Breast epithelium (tissue), 3 donors: ENCODE data around the gene CYSLTR2.

Experiments
- POLR2A ChIP-seq: fragments of 450-650 bp; IDR thresholded peaks from one replicate; pipeline ENCODE4 v1.6.1; 2016; ENCODE audit warnings: antibody characterized with exemption, mild to moderate bottlenecking, moderate library complexity
- POLR2AphosphoS5 ChIP-seq, 3 donors: sonication (generic); formaldehyde crosslinking; IDR thresholded peaks; one replicate each; pipeline ENCODE4 v1.6.1; 2017; ENCODE audit warnings: antibody characterized with exemption in 3 of 3
- TF ChIP-seq, protein P1 (sequence below), 3 donors: fragments of 450-650 bp; IDR thresholded peaks; one replicate each; pipeline ENCODE4 v1.5.1; 2016 to 2017; ENCODE audit warnings: antibody characterized with exemption in 3 of 3, mild to moderate bottlenecking in 3 of 3, moderate library complexity in 3 of 3

DNA sequence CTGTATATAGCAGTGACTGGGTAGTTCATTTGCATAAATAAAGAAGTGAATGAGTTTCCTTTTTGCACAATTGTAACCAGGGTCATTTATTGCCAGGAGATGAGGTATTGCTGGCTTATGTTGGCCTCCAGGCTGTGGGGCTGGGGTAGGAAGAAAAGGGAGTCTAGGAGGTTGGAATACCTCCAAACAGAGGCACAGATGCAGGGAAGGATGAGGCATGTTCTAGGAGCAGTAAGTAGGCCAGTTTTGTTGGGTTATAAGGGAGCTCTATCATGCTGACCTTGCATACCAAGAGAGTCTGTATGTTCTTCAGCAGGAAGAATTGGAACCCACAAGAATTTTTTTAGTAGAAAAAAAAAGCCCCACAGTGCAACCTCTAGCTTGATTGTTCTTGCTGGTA is 17.2 kb upstream of the CYSLTR2 start:
- no peak for TF ChIP-seq POLR2AphosphoS5 (IDR thresholded peaks at IDR 0.05)
- TF ChIP-seq, protein P1, sequence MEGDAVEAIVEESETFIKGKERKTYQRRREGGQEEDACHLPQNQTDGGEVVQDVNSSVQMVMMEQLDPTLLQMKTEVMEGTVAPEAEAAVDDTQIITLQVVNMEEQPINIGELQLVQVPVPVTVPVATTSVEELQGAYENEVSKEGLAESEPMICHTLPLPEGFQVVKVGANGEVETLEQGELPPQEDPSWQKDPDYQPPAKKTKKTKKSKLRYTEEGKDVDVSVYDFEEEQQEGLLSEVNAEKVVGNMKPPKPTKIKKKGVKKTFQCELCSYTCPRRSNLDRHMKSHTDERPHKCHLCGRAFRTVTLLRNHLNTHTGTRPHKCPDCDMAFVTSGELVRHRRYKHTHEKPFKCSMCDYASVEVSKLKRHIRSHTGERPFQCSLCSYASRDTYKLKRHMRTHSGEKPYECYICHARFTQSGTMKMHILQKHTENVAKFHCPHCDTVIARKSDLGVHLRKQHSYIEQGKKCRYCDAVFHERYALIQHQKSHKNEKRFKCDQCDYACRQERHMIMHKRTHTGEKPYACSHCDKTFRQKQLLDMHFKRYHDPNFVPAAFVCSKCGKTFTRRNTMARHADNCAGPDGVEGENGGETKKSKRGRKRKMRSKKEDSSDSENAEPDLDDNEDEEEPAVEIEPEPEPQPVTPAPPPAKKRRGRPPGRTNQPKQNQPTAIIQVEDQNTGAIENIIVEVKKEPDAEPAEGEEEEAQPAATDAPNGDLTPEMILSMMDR (IDR thresholded peaks at IDR 0.05): no peak
- TF ChIP-seq POLR2A: no peak
